Measurements from ENCODE around the gene TMOD3. TPM values are rescaled to one million over a fixed set of nuclear protein-coding genes. Genes with fewer than 3 reads are reported as not detected.

The TMOD3 gene
- total and polyA plus RNA-seq, 2 of the 4 experiments (the other 2 are of a cell fraction): 10.7 to 22.0 TPM

DNA sequence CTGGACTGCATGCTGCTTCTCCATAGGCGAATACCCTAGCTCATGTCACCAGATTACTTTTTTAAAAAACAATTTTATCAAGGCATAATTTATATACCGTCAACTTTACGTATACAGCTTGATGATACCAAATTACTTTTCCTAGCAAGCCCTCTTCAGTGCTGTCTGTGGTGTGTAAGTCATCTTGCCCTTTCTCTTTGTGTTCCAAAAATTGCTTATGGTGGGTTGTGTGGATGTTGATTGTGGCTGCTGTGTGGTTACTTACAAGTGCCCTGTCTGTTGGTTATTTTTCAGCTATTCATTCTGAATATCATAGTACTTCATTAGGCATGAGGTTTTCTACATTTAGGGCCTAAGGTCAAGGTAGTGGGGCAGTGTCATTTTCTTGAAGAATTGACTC, 12.8 kb downstream of the TMOD3 start:
- peaks cover 26% of the 10 kb centered on the region for H3K9me1 ChIP-seq (ENCODE audit: insufficient read depth, low read length)
- no peak overlapping the region for H2AFZ ChIP-seq (replicated peaks; ENCODE audit: low read length, poor library complexity)
- no peak overlapping the region for H3K18ac ChIP-seq (ENCODE audit: low read depth, low read length)
- H3K14ac ChIP-seq (replicated peaks; ENCODE audit: low read depth, low read length): no peak overlapping the region; the same call in 1 of the 2 replicates
- no peak overlapping the region for H4K91ac ChIP-seq (ENCODE audit: insufficient read depth, low read depth, low read length)
- H4K5ac ChIP-seq (ENCODE audit: low read depth, low read length): no peak overlapping the region
- dilution Hi-C loops (cut with HindIII; ENCODE audit: low sequenced_read_pairs, unreplicated experiment): no loop called here
- in situ Hi-C loops (cut with MboI; ENCODE audit: low sequenced_read_pairs): no loop called here
- no peak overlapping the region for H2AK9ac ChIP-seq (replicated peaks; ENCODE audit: low read depth, low read length, poor library complexity)
- H3K4me1 ChIP-seq (ENCODE audit: control insufficient read depth, insufficient read depth, low read length): peaks cover 29% of the 10 kb centered on the region
- H3K23ac ChIP-seq (ENCODE audit: low read depth, low read length): peak overlapping the region; percentile 61; the same call in 1 of the 2 replicates
- no peak overlapping the region for H3K4me2 ChIP-seq (ENCODE audit: low read depth, low read length)
- DNase-seq (no peak), ATAC-seq (ENCODE audit: low read depth) (no peak)
- no peak overlapping the region for H2BK20ac ChIP-seq (ENCODE audit: low read depth, low read length)
- H3K79me1 ChIP-seq (ENCODE audit: low read depth in 1 of 2, low read length in 2 of 2): peaks cover 16 to 86% of the 10 kb centered on the region in 2 experiments; a peak in 3 of 4 replicates
- no peaks in the 10 kb centered on the region for H3K36me3 ChIP-seq (ENCODE audit: control insufficient read depth, insufficient read depth, low read length)
- ChIA-PET POLR2A (ENCODE audit: unreplicated experiment) (interaction anchor here (0.5 kb wide), 1 partner anchor 10 kb away, joined by 3 read pairs; no protein-coding TSS in a partner anchor), CTCF (interaction anchor here (0.5 kb wide), 1 partner anchor 82 kb away, joined by 4 read pairs; no protein-coding TSS in a partner anchor)
- H3K4me3 ChIP-seq (ENCODE audit: insufficient read depth, low read depth, low read length): no peak overlapping the region
- H2BK120ac ChIP-seq (ENCODE audit: low read depth, low read length): no peak overlapping the region
- no peak overlapping the region for H2AK5ac ChIP-seq (ENCODE audit: low read depth, low read length)
- H3K56ac ChIP-seq (ENCODE audit: extremely low read depth, insufficient read depth, low read length): no peak overlapping the region
- no peaks in the 10 kb centered on the region for H3K27me3 ChIP-seq (ENCODE audit: control insufficient read depth, insufficient read depth, low read length)
- H3K9ac ChIP-seq (ENCODE audit: low read depth, low read length): no peak overlapping the region
- H4K20me1 ChIP-seq (ENCODE audit: insufficient read depth, low read length): peaks cover 89% of the 10 kb centered on the region
- TF ChIP-seq RCOR1 (IDR thresholded peaks at IDR 0.05; ENCODE audit: insufficient replicate concordance, low read length): no peak
- TF ChIP-seq, protein P1, sequence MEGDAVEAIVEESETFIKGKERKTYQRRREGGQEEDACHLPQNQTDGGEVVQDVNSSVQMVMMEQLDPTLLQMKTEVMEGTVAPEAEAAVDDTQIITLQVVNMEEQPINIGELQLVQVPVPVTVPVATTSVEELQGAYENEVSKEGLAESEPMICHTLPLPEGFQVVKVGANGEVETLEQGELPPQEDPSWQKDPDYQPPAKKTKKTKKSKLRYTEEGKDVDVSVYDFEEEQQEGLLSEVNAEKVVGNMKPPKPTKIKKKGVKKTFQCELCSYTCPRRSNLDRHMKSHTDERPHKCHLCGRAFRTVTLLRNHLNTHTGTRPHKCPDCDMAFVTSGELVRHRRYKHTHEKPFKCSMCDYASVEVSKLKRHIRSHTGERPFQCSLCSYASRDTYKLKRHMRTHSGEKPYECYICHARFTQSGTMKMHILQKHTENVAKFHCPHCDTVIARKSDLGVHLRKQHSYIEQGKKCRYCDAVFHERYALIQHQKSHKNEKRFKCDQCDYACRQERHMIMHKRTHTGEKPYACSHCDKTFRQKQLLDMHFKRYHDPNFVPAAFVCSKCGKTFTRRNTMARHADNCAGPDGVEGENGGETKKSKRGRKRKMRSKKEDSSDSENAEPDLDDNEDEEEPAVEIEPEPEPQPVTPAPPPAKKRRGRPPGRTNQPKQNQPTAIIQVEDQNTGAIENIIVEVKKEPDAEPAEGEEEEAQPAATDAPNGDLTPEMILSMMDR (conservative IDR thresholded peaks at IDR 0.05; ENCODE audit: low read depth, low read length): no peak
- TF ChIP-seq MAZ (IDR thresholded peaks at IDR 0.05; ENCODE audit: borderline replicate concordance, low read depth, low read length): no peak
- no peak for TF ChIP-seq FOS (IDR thresholded peaks at IDR 0.05; ENCODE audit: low read depth, low read length)
- H2BK15ac ChIP-seq (ENCODE audit: low read depth, low read length): no peak overlapping the region
- intact Hi-C loops (cut with micrococcal nuclease): no loop called here
- WGBS, 2 experiments (ENCODE audit: extremely low coverage in 2 of 2, insufficient read length in 1 of 2): no CpG with 5 or more reads among the region's 3 CpGs
- H3K4ac ChIP-seq (ENCODE audit: low read depth, low read length): no peak overlapping the region
- no peak overlapping the region for H4K8ac ChIP-seq (ENCODE audit: low read depth in 2 of 2, low read length in 2 of 2)
- no TSS peak for BruUV-seq (replicated peaks)
- no peak overlapping the region for H2BK5ac ChIP-seq (ENCODE audit: low read depth, low read length, poor library complexity, severe bottlenecking)
- no peak overlapping the region for H3K27ac ChIP-seq (ENCODE audit: insufficient read depth, low read length)
- H3K9me3 ChIP-seq (ENCODE audit: control insufficient read depth, insufficient read depth, low read length): no peaks in the 10 kb centered on the region

Data from IMR-90 (cell line).